A673 (cell line): Measurements from ENCODE around the gene HIPK3. TPM values are rescaled to one million over a fixed set of nuclear protein-coding genes. Genes with fewer than 3 reads are reported as not detected.

Experiments
- BruUV-seq: library from RNA; stranded (reverse); fragments of 400-500 nt; replicated peaks from 2 replicates; lab custom pipeline; 2021; lab: Mats Ljungman, UMichigan
- CTCF ChIA-PET: fragments of 300-600 bp; sonication (Branson Sonifier 250); formaldehyde crosslinking; loops from one replicate; lab custom pipeline; 2022; ENCODE audit warnings: antibody characterized with exemption; lab: Charles Lee
- POLR2A ChIA-PET: fragments of 300-600 bp; sonication (Branson Sonifier 250); formaldehyde crosslinking; loops from one replicate; lab custom pipeline; 2022; ENCODE audit warnings: antibody characterized with exemption; ENCODE audit not compliant: low non-redundant PET; lab: Charles Lee
- DNase-seq: peaks from one replicate; pipeline ENCODE4 v3.0.0-alpha.2; 2015; ENCODE audit warnings: low spot score
- H3K27ac ChIP-seq: fragments of 200-600 bp; sonication (generic); 2 replicates; pipeline ENCODE4 v1.5.1; 2016; ENCODE audit warnings: mixed run types, low read depth, mild to moderate bottlenecking, mixed read lengths, antibody characterized with exemption, low read length; ENCODE audit not compliant: poor library complexity, severe bottlenecking
- H3K27me3 ChIP-seq: fragments of 200-600 bp; sonication (generic); replicated peaks from 2 replicates; pipeline ENCODE4 v1.6.1; 2017; ENCODE audit warnings: mixed run types, low read depth, mild to moderate bottlenecking, mixed read lengths, antibody characterized with exemption, low read length; ENCODE audit not compliant: insufficient read depth, poor library complexity
- H3K36me3 ChIP-seq: fragments of 200-600 bp; sonication (generic); 2 replicates; pipeline ENCODE4 v1.6.1; 2016; ENCODE audit warnings: mixed run types, mild to moderate bottlenecking, mixed read lengths, antibody characterized with exemption, low read length; ENCODE audit not compliant: insufficient read depth, poor library complexity, severe bottlenecking
- H3K4me1 ChIP-seq: fragments of 200-600 bp; sonication (generic); 2 replicates; pipeline ENCODE4 v1.6.1; 2017; ENCODE audit warnings: mixed run types, mild to moderate bottlenecking, mixed read lengths, antibody characterized with exemption, low read length; ENCODE audit not compliant: insufficient read depth, poor library complexity, severe bottlenecking
- H3K4me3 ChIP-seq: fragments of 200-600 bp; sonication (generic); 2 replicates; pipeline ENCODE4 v1.5.1; 2016; ENCODE audit warnings: low read depth, mixed run types, mild to moderate bottlenecking, mixed read lengths, low read length; ENCODE audit not compliant: poor library complexity, severe bottlenecking
- H3K9me3 ChIP-seq: fragments of 200-600 bp; sonication (generic); 2 replicates; pipeline ENCODE4 v1.6.1; 2016; ENCODE audit warnings: mixed run types, low read depth, mild to moderate bottlenecking, mixed read lengths, antibody characterized with exemption, low read length; ENCODE audit not compliant: poor library complexity, severe bottlenecking
- EZH2 ChIP-seq: fragments of 200-600 bp; sonication (generic); IDR thresholded peaks from 2 replicates; pipeline ENCODE4 v1.6.1; 2017; ENCODE audit warnings: borderline replicate concordance, low read depth, mild to moderate bottlenecking, mixed read lengths, antibody characterized with exemption, low read length; ENCODE audit not compliant: poor library complexity, severe bottlenecking
- intact Hi-C: fragments of 100-400 bp; cut with micrococcal nuclease; formaldehyde crosslinking; loops from one replicate; pipeline ENCODE4 v1.10.0; 2022; ENCODE audit not compliant: unreplicated experiment
- total RNA-seq: library from RNA; stranded (reverse); gene quantifications from 2 replicates; pipeline ENCODE4 v1.2.3, GENCODE V29; 2021
- TF ChIP-seq, protein P1 (sequence below): fragments of 300-800, 200-600 bp; sonication (generic); conservative IDR thresholded peaks from 2 replicates; pipeline ENCODE4 v1.5.1; 2017; ENCODE audit warnings: low read depth, mild to moderate bottlenecking, antibody characterized with exemption, low read length, moderate library complexity, mixed read lengths

The HIPK3 gene
- total RNA-seq, 1 experiment from 2014 or later, result 86.7 TPM

DNA sequence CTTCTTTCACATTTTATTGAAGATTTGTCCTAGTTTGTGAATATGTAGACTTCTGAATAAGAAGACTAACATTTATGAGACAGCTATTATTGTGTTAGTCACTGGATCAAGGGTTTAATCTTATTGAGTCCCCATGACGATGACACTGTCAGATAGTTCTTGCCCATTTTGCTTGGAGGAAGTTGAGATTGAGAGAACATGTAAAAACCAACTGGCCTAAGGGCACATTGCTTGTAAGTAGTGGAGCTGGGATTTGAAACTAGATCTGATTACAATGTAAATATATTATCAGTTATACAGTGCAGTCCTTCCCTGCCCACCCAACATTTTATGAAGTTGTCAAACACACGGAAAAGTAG, 134.7 kb downstream of the HIPK3 start:
- no peak for DNase-seq
- Histone ChIP-seq H3K9me3 (no peaks in the 10 kb centered on the region), H3K36me3 (no peaks in the 10 kb centered on the region), H3K4me3 (no peak overlapping the region), H3K4me1 (no peaks in the 10 kb centered on the region), H3K27me3 (no peaks in the 10 kb centered on the region), H3K27ac (no peak overlapping the region)
- CTCF ChIA-PET, result no interaction called here
- intact Hi-C loops, result no loop called here
- POLR2A ChIA-PET, result no interaction called here
- BruUV-seq, result no TSS peak
- TF ChIP-seq, protein P1, sequence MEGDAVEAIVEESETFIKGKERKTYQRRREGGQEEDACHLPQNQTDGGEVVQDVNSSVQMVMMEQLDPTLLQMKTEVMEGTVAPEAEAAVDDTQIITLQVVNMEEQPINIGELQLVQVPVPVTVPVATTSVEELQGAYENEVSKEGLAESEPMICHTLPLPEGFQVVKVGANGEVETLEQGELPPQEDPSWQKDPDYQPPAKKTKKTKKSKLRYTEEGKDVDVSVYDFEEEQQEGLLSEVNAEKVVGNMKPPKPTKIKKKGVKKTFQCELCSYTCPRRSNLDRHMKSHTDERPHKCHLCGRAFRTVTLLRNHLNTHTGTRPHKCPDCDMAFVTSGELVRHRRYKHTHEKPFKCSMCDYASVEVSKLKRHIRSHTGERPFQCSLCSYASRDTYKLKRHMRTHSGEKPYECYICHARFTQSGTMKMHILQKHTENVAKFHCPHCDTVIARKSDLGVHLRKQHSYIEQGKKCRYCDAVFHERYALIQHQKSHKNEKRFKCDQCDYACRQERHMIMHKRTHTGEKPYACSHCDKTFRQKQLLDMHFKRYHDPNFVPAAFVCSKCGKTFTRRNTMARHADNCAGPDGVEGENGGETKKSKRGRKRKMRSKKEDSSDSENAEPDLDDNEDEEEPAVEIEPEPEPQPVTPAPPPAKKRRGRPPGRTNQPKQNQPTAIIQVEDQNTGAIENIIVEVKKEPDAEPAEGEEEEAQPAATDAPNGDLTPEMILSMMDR, result no peak
- TF ChIP-seq EZH2, result no peak

DNA sequence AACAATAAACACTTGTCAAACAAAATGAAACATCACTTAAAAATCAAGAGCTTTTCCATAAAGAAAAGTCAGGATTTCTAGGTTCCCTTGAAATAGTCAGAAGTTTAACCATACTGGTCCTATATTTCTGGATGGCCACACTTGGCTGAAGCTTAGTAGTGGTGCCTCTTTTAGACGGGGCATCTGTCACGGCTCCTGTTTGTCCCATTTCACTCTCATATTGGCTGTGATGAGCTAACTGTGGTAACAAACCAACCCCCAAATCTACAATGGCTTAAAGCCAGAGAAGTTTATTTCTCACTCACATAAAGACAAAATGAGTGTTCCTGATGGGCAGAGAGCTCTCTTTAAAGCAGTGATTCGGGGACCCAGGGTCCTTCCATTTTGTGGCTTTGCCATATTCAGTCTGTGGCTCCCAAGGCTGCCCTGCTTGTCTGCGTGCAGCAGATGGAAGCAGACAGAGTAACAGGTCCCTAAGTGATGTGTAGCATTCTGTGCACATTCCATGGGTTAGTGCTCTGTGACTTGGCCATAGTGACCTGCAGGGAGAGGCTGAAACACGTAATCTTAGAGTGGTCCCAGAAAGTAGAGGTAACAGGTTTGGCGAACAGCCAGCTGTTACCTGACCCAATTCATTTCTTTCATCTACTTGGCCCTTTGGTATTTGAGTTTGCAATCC, 137.4 kb downstream of the HIPK3 start:
- TF ChIP-seq EZH2, result no peak
- TF ChIP-seq, protein P1, result no peak
- Histone ChIP-seq H3K27me3 (no peaks in the 10 kb centered on the region), H3K4me1 (no peaks in the 10 kb centered on the region), H3K27ac (no peak overlapping the region), H3K4me3 (no peak overlapping the region), H3K36me3 (no peaks in the 10 kb centered on the region), H3K9me3 (no peaks in the 10 kb centered on the region)
- ChIA-PET CTCF (no interaction called here), POLR2A (no interaction called here)
- no peak for DNase-seq
- no TSS peak for BruUV-seq
- intact Hi-C loops, result no loop called here

DNA sequence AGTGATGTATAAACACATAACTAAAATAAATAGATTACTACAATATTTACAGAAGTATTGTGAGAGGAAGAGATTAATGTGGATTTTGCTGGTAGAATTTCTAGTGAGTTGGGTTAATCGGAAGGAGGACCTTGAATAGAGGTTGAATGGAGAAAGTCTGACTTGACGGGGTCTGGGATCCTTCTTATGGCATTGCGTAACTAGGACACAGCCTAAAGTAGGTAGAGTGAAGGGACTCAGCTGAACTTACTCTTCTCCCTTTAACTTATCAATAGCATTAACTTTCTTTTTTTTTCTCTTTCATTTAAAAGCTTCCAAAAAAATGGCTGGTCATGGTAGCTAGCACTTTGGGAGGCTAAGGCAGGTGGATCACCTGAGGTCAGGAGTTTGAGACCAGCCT, 139.2 kb downstream of the HIPK3 start:
- intact Hi-C loops, result no loop called here
- CTCF ChIA-PET, result no interaction called here

More for the DNA sequence above, 139.2 kb downstream of the HIPK3 start:
- DNase-seq, result no peak
- Histone ChIP-seq H3K9me3 (no peaks in the 10 kb centered on the region), H3K4me3 (no peak overlapping the region), H3K27ac (no peak overlapping the region), H3K27me3 (no peaks in the 10 kb centered on the region), H3K36me3 (no peaks in the 10 kb centered on the region), H3K4me1 (no peaks in the 10 kb centered on the region)
- POLR2A ChIA-PET, result no interaction called here
- no TSS peak for BruUV-seq
- TF ChIP-seq, protein P1, result no peak
- TF ChIP-seq EZH2, result no peak
